Uterus (tissue), 2 donors: ENCODE results near the gene CCND2.

ENCODE experiments used
- POLR2A ChIP-seq, 2 donors: fragments of 450-650 bp; IDR thresholded peaks; one replicate each; pipeline ENCODE4 v1.6.1; 2016; ENCODE audit warnings: antibody characterized with exemption in 2 of 2, mild to moderate bottlenecking in 1 of 2, moderate library complexity in 1 of 2
- TF ChIP-seq, protein P1 (sequence below), 4 experiments: fragments of 200-600 bp in 2 of 4; fragments of 450-650 bp in 2 of 4; sonication (generic) in 2 of 4; IDR thresholded peaks; one replicate each; pipeline ENCODE4 v1.5.1; 2016 to 2019; ENCODE audit warnings: antibody characterized with exemption in 4 of 4, mild to moderate bottlenecking in 2 of 4, moderate library complexity in 1 of 4

DNA sequence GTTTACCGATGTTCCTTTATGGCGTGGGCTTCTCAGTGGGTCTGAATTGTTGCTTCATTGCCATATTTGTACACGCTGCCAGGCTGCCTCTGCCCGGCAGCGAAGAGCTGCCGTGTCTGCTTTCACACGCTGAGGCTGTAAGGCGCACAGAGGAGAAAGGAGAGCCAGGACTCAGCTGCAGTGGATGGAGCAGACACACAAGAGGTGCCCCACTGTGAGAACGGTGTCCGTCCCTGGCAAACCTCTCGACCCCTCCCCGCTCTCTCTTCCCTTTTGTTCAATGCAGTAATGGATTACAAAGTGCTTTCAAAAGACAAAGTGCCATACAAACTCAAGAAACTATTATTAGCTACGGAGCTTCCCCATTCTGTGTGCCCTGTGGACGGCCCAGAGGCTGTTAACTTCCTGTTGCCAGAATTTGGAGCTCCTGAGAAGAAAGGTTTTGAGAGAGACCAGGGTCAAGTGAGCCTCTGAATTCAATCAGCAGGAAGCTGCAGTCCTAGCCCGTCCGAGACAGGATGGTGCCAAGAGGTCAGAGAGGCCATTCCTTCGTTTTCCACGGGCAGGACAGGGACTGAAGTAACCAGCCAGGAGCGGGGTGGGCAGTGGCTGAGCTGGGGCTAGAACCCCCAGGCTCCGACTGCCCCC, 15.8 kb downstream of the CCND2 start:
- TF ChIP-seq, protein P1, sequence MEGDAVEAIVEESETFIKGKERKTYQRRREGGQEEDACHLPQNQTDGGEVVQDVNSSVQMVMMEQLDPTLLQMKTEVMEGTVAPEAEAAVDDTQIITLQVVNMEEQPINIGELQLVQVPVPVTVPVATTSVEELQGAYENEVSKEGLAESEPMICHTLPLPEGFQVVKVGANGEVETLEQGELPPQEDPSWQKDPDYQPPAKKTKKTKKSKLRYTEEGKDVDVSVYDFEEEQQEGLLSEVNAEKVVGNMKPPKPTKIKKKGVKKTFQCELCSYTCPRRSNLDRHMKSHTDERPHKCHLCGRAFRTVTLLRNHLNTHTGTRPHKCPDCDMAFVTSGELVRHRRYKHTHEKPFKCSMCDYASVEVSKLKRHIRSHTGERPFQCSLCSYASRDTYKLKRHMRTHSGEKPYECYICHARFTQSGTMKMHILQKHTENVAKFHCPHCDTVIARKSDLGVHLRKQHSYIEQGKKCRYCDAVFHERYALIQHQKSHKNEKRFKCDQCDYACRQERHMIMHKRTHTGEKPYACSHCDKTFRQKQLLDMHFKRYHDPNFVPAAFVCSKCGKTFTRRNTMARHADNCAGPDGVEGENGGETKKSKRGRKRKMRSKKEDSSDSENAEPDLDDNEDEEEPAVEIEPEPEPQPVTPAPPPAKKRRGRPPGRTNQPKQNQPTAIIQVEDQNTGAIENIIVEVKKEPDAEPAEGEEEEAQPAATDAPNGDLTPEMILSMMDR (IDR thresholded peaks at IDR 0.05), result no peak
- TF ChIP-seq POLR2A (IDR thresholded peaks at IDR 0.05), result no peak
